Measurements from ENCODE around the gene AKT3. TPM values are rescaled to one million over a fixed set of nuclear protein-coding genes. Genes with fewer than 3 reads are reported as not detected.

AKT3 gene
- total RNA-seq, 2 donors from 2014 or later = 46.0 to 85.8 TPM

DNA sequence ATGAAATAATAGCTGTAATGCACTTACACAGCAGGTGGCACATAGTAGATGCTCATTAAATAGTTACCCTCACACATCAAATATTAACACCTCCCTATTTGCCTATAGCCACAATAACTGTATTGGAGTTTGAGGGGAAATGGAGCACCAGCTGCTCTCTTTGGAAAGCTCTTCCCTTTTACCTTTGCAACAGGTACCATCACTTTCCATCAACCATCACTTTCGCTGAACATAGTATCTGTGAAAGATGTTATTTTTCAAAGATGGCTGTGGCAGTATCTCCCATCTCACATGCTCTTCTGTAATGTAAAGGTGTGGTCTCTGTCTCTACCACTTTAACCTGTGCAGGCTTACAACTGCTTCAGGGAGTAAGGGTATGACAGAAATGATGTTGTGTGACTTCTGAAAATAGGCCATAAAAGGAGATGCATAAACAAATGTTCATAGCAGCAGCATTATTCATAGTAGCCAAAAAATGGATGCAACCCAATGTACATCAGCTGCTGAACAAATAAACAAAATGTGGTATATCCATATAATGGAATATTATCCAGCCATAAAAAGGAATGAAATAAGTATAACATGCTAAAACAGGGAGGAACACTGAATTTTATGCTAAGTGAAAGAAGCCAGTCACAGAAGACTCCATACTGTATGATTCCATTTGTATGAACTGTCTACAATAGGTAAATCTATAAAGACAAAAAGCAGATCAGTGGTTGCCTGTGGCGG, 288.3 kb downstream of the AKT3 start:
- H3K9me3 ChIP-seq = no peaks in the 10 kb centered on the region
- no peaks in the 10 kb centered on the region for H3K27me3 ChIP-seq (replicated peaks; ENCODE audit: insufficient read depth)
- no peak overlapping the region for H3K4me3 ChIP-seq
- TF ChIP-seq, protein P1, sequence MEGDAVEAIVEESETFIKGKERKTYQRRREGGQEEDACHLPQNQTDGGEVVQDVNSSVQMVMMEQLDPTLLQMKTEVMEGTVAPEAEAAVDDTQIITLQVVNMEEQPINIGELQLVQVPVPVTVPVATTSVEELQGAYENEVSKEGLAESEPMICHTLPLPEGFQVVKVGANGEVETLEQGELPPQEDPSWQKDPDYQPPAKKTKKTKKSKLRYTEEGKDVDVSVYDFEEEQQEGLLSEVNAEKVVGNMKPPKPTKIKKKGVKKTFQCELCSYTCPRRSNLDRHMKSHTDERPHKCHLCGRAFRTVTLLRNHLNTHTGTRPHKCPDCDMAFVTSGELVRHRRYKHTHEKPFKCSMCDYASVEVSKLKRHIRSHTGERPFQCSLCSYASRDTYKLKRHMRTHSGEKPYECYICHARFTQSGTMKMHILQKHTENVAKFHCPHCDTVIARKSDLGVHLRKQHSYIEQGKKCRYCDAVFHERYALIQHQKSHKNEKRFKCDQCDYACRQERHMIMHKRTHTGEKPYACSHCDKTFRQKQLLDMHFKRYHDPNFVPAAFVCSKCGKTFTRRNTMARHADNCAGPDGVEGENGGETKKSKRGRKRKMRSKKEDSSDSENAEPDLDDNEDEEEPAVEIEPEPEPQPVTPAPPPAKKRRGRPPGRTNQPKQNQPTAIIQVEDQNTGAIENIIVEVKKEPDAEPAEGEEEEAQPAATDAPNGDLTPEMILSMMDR (IDR thresholded peaks at IDR 0.05) = no peak
- H3K27ac ChIP-seq = no peak overlapping the region
- ATAC-seq (ENCODE audit: insufficient number of reproducible peaks, low FRiP score, low read depth) (no peak), DNase-seq (ENCODE audit: low spot score) (no peak)
- H3K4me1 ChIP-seq (ENCODE audit: control insufficient read depth in 1 of 2, low read depth in 2 of 2) = peaks cover 0 to 5% of the 10 kb centered on the region in 2 donors
- peaks cover 7% of the 10 kb centered on the region for H3K36me3 ChIP-seq

- TF ChIP-seq, protein P1 (IDR thresholded peaks at IDR 0.05) = no peak
- Histone ChIP-seq H3K27me3 (replicated peaks; ENCODE audit: insufficient read depth) (no peaks in the 10 kb centered on the region), H3K27ac (no peak overlapping the region), H3K4me3 (no peak overlapping the region), H3K4me1 (ENCODE audit: control insufficient read depth in 1 of 2, low read depth in 2 of 2) (peaks cover 0 to 5% of the 10 kb centered on the region in 2 donors), H3K9me3 (no peaks in the 10 kb centered on the region), H3K36me3 (peaks cover 7% of the 10 kb centered on the region)
- DNase-seq (ENCODE audit: low spot score) (no peak), ATAC-seq (ENCODE audit: insufficient number of reproducible peaks, low FRiP score, low read depth) (no peak)
Measured at GRCh38 chr1:243559575-243560162, 290.4 kb downstream of the AKT3 start.

- ATAC-seq (ENCODE audit: insufficient number of reproducible peaks, low FRiP score, low read depth) (no peak), DNase-seq (ENCODE audit: low spot score) (no peak)
- Histone ChIP-seq H3K27me3 (replicated peaks; ENCODE audit: insufficient read depth) (no peaks in the 10 kb centered on the region), H3K4me3 (no peak overlapping the region), H3K9me3 (no peaks in the 10 kb centered on the region), H3K4me1 (ENCODE audit: control insufficient read depth in 1 of 2, low read depth in 2 of 2) (peaks cover 0 to 5% of the 10 kb centered on the region in 2 donors), H3K36me3 (peaks cover 7% of the 10 kb centered on the region), H3K27ac (no peak overlapping the region)
- TF ChIP-seq, protein P1 (IDR thresholded peaks at IDR 0.05) = no peak
Measured at GRCh38 chr1:243558576-243558975, 291.5 kb downstream of the AKT3 start.

DNA sequence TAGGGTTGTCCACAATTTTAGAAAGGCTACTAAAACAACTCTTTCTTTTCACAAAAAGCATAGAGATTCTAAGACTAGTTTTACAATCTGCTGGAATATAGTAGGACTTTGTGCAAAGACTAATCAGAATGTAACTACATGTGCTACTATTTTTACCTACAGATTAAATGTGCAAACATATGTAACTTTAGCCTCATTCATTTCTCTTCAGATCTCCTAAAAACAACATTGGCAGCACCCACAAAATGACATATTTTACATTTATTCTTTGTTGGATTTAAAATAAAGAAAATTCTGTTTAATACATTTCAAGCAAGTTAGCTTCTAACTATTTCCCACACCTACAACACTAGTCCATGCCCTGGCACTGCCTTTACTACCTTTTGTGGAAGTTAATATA, 292.2 kb downstream of the AKT3 start:
- no peak for ATAC-seq (ENCODE audit: insufficient number of reproducible peaks, low FRiP score, low read depth)
- peaks cover 7% of the 10 kb centered on the region for H3K36me3 ChIP-seq
- TF ChIP-seq, protein P1 (IDR thresholded peaks at IDR 0.05) = no peak
- H3K27ac ChIP-seq = no peak overlapping the region
- H3K4me3 ChIP-seq = no peak overlapping the region
- H3K9me3 ChIP-seq = no peaks in the 10 kb centered on the region
- peaks cover 0 to 5% of the 10 kb centered on the region in 2 donors for H3K4me1 ChIP-seq (ENCODE audit: control insufficient read depth in 1 of 2, low read depth in 2 of 2)
- no peaks in the 10 kb centered on the region for H3K27me3 ChIP-seq (replicated peaks; ENCODE audit: insufficient read depth)
- DNase-seq (ENCODE audit: low spot score) = no peak

GRCh38 chr1:243554686-243555085, 295.4 kb downstream of the AKT3 start:
- Histone ChIP-seq H3K27ac (no peak overlapping the region), H3K4me1 (ENCODE audit: control insufficient read depth in 1 of 2, low read depth in 2 of 2) (peaks cover 0 to 5% of the 10 kb centered on the region in 2 donors), H3K36me3 (no peaks in the 10 kb centered on the region), H3K9me3 (no peaks in the 10 kb centered on the region), H3K27me3 (replicated peaks; ENCODE audit: insufficient read depth) (no peaks in the 10 kb centered on the region), H3K4me3 (no peak overlapping the region)
- ATAC-seq (ENCODE audit: insufficient number of reproducible peaks, low FRiP score, low read depth) (no peak), DNase-seq (ENCODE audit: low spot score) (no peak)
- TF ChIP-seq, protein P1 (IDR thresholded peaks at IDR 0.05) = no peak

Measured in thoracic aorta (tissue), 2 donors.